Measurements from ENCODE around the gene CACNA1C.

CACNA1C gene

GRCh38 chr12:2439332-2440100, 386.7 kb downstream of the CACNA1C start:
- no peak for DNase-seq

- DNase-seq: no peak
These were observed 391.0 kb downstream of the CACNA1C start for GRCh38 chr12:2443776-2444175.

- no peak for DNase-seq
These were observed 393.2 kb downstream of the CACNA1C start for GRCh38 chr12:2445968-2446367.

GRCh38 chr12:2447861-2448260, 395.1 kb downstream of the CACNA1C start:
- no peak for DNase-seq

- no peak for DNase-seq
These were observed 396.8 kb downstream of the CACNA1C start for GRCh38 chr12:2449586-2449985.

GRCh38 chr12:2450553-2450952, 397.8 kb downstream of the CACNA1C start:
- DNase-seq: no peak

GRCh38 chr12:2451025-2451424, 398.2 kb downstream of the CACNA1C start:
- DNase-seq: no peak

- no peak for DNase-seq
These were observed 398.7 kb downstream of the CACNA1C start for GRCh38 chr12:2451497-2451896.

- DNase-seq: no peak
These were observed 400.4 kb downstream of the CACNA1C start for GRCh38 chr12:2453076-2453760.

GRCh38 chr12:2453761-2454090, 400.9 kb downstream of the CACNA1C start:
- no peak for DNase-seq

GRCh38 chr12:2454601-2455177, 401.9 kb downstream of the CACNA1C start:
- no peak for DNase-seq

- no peak for DNase-seq
These were observed 402.6 kb downstream of the CACNA1C start for GRCh38 chr12:2455410-2455809.

GRCh38 chr12:2456122-2456812, 403.5 kb downstream of the CACNA1C start:
- DNase-seq: no peak

- DNase-seq: peak; percentile 46
These were observed 404.0 kb downstream of the CACNA1C start for GRCh38 chr12:2456813-2457186.

- DNase-seq: no peak
These were observed 404.6 kb downstream of the CACNA1C start for GRCh38 chr12:2457215-2457932.

- no peak for DNase-seq
These were observed 405.2 kb downstream of the CACNA1C start for GRCh38 chr12:2457933-2458414.

- DNase-seq: no peak
These were observed 407.4 kb downstream of the CACNA1C start for GRCh38 chr12:2460051-2460670.

GRCh38 chr12:2461046-2461445, 408.3 kb downstream of the CACNA1C start:
- DNase-seq: no peak

- no peak for DNase-seq
These were observed 408.9 kb downstream of the CACNA1C start for GRCh38 chr12:2461645-2462044.

- no peak for DNase-seq
These were observed 409.3 kb downstream of the CACNA1C start for GRCh38 chr12:2462087-2462486.

GRCh38 chr12:2463719-2464118, 410.9 kb downstream of the CACNA1C start:
- DNase-seq: no peak

GRCh38 chr12:2465681-2466080, 412.9 kb downstream of the CACNA1C start:
- no peak for DNase-seq
